HepG2 (cell line): ENCODE data around the gene OSBPL1A. TPM values are rescaled to one million over a fixed set of nuclear protein-coding genes. Genes with fewer than 3 reads are reported as not detected.

ENCODE experiments used
- ATAC-seq: fragments of 200-7000 bp; cut with Tn5 transposase; 3 replicates; pipeline ENCODE4 v1.9.1; 2020; ENCODE audit warnings: mild to moderate bottlenecking, moderate library complexity
- BruUV-seq: library from RNA; stranded (reverse); fragments of 400-500 nt; replicated peaks from 2 replicates; lab custom pipeline; 2021; lab: Mats Ljungman, UMichigan
- CTCF ChIA-PET: fragments of 300-600 bp; formaldehyde crosslinking; extraction: SDS; loops from one replicate; lab custom pipeline; 2021; ENCODE audit warnings: low total read pairs, inconsistent platforms, low intra/inter-chr PET ratio; lab: Yijun Ruan, JAX
- POLR2A ChIA-PET: fragments of 350-600 bp; sonication (Branson Sonifier 250); formaldehyde crosslinking; loops from one replicate; lab custom pipeline; 2020; ENCODE audit warnings: antibody characterized with exemption, inconsistent platforms; lab: Yijun Ruan, JAX
- DNase-seq: peaks from one replicate; pipeline ENCODE4 v3.0.0-alpha.2; 2015; ENCODE audit warnings: low spot score
- FAIRE-seq: peaks from 3 replicates; lab custom pipeline; 2011; peaks lifted over from hg19 to GRCh38; lab: Jason Lieb, UNC
- H2AFZ ChIP-seq: one replicate; pipeline ENCODE4 v1.6.1; 2011; ENCODE audit warnings: low read length, inconsistent platforms
- H3K27ac ChIP-seq: fragments of 300-600 bp; 3 replicates; pipeline ENCODE4 v1.8.0; 2011; ENCODE audit warnings: mixed run types, mild to moderate bottlenecking, mixed read lengths, low read length, inconsistent platforms; ENCODE audit not compliant: insufficient read depth; ENCODE audit errors: extremely low read length
- H3K27me3 ChIP-seq, 2 experiments: fragments of 200-600 bp in 1 of 2; 2 replicates in 1 of 2; 3 replicates in 1 of 2; pipeline versions ENCODE4 v1.6.0 to v1.8.0; 2011; ENCODE audit warnings: low read length in 2 of 2, mild to moderate bottlenecking in 2 of 2, moderate library complexity in 2 of 2, inconsistent platforms in 1 of 2; ENCODE audit not compliant: insufficient read depth in 2 of 2, control insufficient read depth in 1 of 2
- H3K36me3 ChIP-seq, 2 experiments: fragments of 200-600 bp in 1 of 2; replicated peaks in 1 of 2; 2 replicates in 1 of 2; 3 replicates in 1 of 2; pipeline versions ENCODE4 v1.5.1 to v1.8.0; 2011; ENCODE audit warnings: low read length in 2 of 2, inconsistent platforms in 1 of 2; ENCODE audit not compliant: insufficient read depth in 2 of 2, control insufficient read depth in 1 of 2
- H3K4me1 ChIP-seq: 2 replicates; pipeline ENCODE4 v1.5.1; 2012; ENCODE audit warnings: low read length, inconsistent platforms; ENCODE audit not compliant: insufficient read depth
- H3K4me2 ChIP-seq: 2 replicates; pipeline ENCODE4 v1.6.0; 2011; ENCODE audit warnings: low read depth, low read length, inconsistent platforms
- H3K4me3 ChIP-seq, 3 experiments: fragments of 200-600 bp in 1 of 3; sonication (generic), shearing (Covaris generic) in 1 of 3; replicated peaks in 1 of 3; 2 replicates each; pipeline ENCODE4 v1.5.1; 2011 to 2016; ENCODE audit warnings: low read length in 3 of 3, inconsistent platforms in 2 of 3, low read depth in 2 of 3, mild to moderate bottlenecking in 2 of 3, control low read depth in 1 of 3, mixed read lengths in 1 of 3; ENCODE audit not compliant: insufficient read depth in 1 of 3
- H3K79me2 ChIP-seq: one replicate; pipeline ENCODE4 v1.6.1; 2011; ENCODE audit warnings: low read length, inconsistent platforms; ENCODE audit not compliant: insufficient read depth
- H3K9ac ChIP-seq: 2 replicates; pipeline ENCODE4 v1.6.0; 2011; ENCODE audit warnings: mild to moderate bottlenecking, low read depth, low read length, inconsistent platforms; ENCODE audit not compliant: insufficient read depth
- H3K9me3 ChIP-seq: 2 replicates; pipeline ENCODE4 v1.5.1; 2012; ENCODE audit warnings: mild to moderate bottlenecking, low read length
- H4K20me1 ChIP-seq: 2 replicates; pipeline ENCODE4 v1.6.0; 2011; ENCODE audit warnings: inconsistent platforms, mild to moderate bottlenecking, low read length, moderate library complexity; ENCODE audit not compliant: insufficient read depth
- ATF7 ChIP-seq, 2 experiments: fragments of 450-650 bp in 1 of 2; sonication (generic) in 1 of 2; formaldehyde crosslinking in 1 of 2; IDR thresholded peaks; 2 replicates each; pipeline versions ENCODE4 v1.4.0 to v1.6.1; 2016 to 2020; ENCODE audit warnings: antibody characterized with exemption in 1 of 2, mild to moderate bottlenecking in 1 of 2, missing genetic modification reagents in 1 of 2
- BCL6 ChIP-seq: IDR thresholded peaks from 2 replicates; pipeline ENCODE4 v1.6.1; 2016; ENCODE audit warnings: missing genetic modification reagents, missing compliant biosample characterization
- CEBPB ChIP-seq: IDR thresholded peaks from 2 replicates; pipeline ENCODE4 v1.6.1; 2011; ENCODE audit warnings: low read depth, low read length, improper control_type of control experiment, borderline replicate concordance
- FOXK2 ChIP-seq: fragments of 450-650 bp; IDR thresholded peaks from 2 replicates; pipeline ENCODE4 v1.6.1; 2016
- MYC ChIP-seq: sonication (generic); formaldehyde crosslinking; IDR thresholded peaks from 2 replicates; pipeline ENCODE4 v1.9.0; 2021; ENCODE audit warnings: missing genetic modification reagents, borderline replicate concordance
- RELA ChIP-seq: sonication (generic); formaldehyde crosslinking; IDR thresholded peaks from 2 replicates; pipeline ENCODE4 v1.4.0; 2020; ENCODE audit warnings: missing genetic modification reagents
- SP140L ChIP-seq: sonication (generic); formaldehyde crosslinking; IDR thresholded peaks from 2 replicates; pipeline ENCODE4 v1.4.0; 2020; ENCODE audit warnings: missing genetic modification reagents, borderline replicate concordance
- TAF1 ChIP-seq: sonication (generic); formaldehyde crosslinking; IDR thresholded peaks from 2 replicates; pipeline ENCODE4 v1.4.0; 2020; ENCODE audit warnings: missing genetic modification reagents
- THAP11 ChIP-seq: IDR thresholded peaks from 2 replicates; pipeline ENCODE4 v1.6.1; 2016; ENCODE audit warnings: missing biosample characterization, missing genetic modification reagents
- ZNF407 ChIP-seq: sonication (generic); formaldehyde crosslinking; IDR thresholded peaks from one replicate; pipeline ENCODE4 v1.5.1; 2020; ENCODE audit warnings: mild to moderate bottlenecking, missing genetic modification reagents; ENCODE audit errors: not compliant biosample characterization
- ZNF878 ChIP-seq: sonication (generic); formaldehyde crosslinking; IDR thresholded peaks from 2 replicates; pipeline ENCODE4 v1.8.1; 2023; ENCODE audit warnings: mild to moderate bottlenecking, missing genetic modification reagents, moderate library complexity
- WGBS: methylation state at CpG from one replicate; pipeline ENCODE4 v1.1.6; 2017; ENCODE audit warnings: low lambda C conversion rate; 5-methylcytosine and 5-hydroxymethylcytosine counted together
- in situ Hi-C: cut with HindIII; loops from 2 replicates; pipeline ENCODE4 v1.10.0; 2017; ENCODE audit warnings: low pct_unique_long_range_greater_than_20kb; ENCODE audit not compliant: extremely low pct_ligation_motif_present
- intact Hi-C: fragments of 100-400 bp; cut with micrococcal nuclease; formaldehyde crosslinking; loops from one replicate; pipeline ENCODE4 v1.10.0; 2022; ENCODE audit not compliant: unreplicated experiment
- polyA plus RNA-seq, 8 experiments: library from polyadenylated mRNA; depleted of rRNA in 3 of 8; stranded (reverse) in 7 of 8; unstranded in 1 of 8; fragments of >200 nt; fragmentation: Illumina TruSeq in 4 of 8; extraction: Trizol in 4 of 8; gene quantifications; 2 replicates each; pipeline versions ENCODE4 v1.2.1 to v1.2.3, GENCODE V29; 2011 to 2016; ENCODE audit warnings: low read depth in 4 of 8, missing spikeins in 1 of 8, mixed read lengths in 1 of 8; ENCODE audit not compliant: insufficient read depth in 1 of 8
- total RNA-seq, 5 experiments: library from RNA; depleted of rRNA; stranded (reverse); fragments of >200 nt; fragmentation: Illumina TruSeq; extraction: Trizol; gene quantifications; 2 replicates each; pipeline ENCODE4 v1.2.3, GENCODE V29; 2016; ENCODE audit warnings: low read depth in 1 of 5

OSBPL1A gene
- total and polyA plus RNA-seq, 2 of the 13 experiments (the other 11 are each of a cell fraction or from before 2014, with no cell fraction given) = 0.02 TPM; not detected in 1

GRCh38 chr18:24266131-24266530 lies 131.5 kb downstream of the OSBPL1A start:
- POLR2A ChIA-PET = no interaction called here
- intact Hi-C loops = no loop called here
- H3K36me3 ChIP-seq = no peaks in the 10 kb centered on the region
- no peaks in the 10 kb centered on the region for H3K79me2 ChIP-seq
- in situ Hi-C loops = no loop called here
- no TSS peak for BruUV-seq
- peaks cover under 1% of the 10 kb centered on the region; the same call in 1 of the 2 replicates for H3K4me1 ChIP-seq
- no peak overlapping the region for H3K9ac ChIP-seq
- FAIRE-seq (no peak), DNase-seq (no peak), ATAC-seq (no peak)
- H2AFZ ChIP-seq = no peak overlapping the region
- H3K27me3 ChIP-seq = peaks cover 1 to 13% of the 10 kb centered on the region in 2 experiments; a peak in 4 of 5 replicates
- no peaks in the 10 kb centered on the region for H4K20me1 ChIP-seq
- no peak for TF ChIP-seq RELA (CRISPR knock-in tag)
- no peak for TF ChIP-seq MYC (CRISPR knock-in tag)
- TF ChIP-seq THAP11 (CRISPR knock-in tag) = no peak
- TF ChIP-seq BCL6 = no peak
- no peak for TF ChIP-seq FOXK2
- no peak overlapping the region for H3K27ac ChIP-seq
- WGBS = 0% methylated on average over 1 of the region's 1 CpG
- no peaks in the 10 kb centered on the region for H3K9me3 ChIP-seq
- no peak overlapping the region for H3K4me3 ChIP-seq
- CTCF ChIA-PET = no interaction called here
- H3K4me2 ChIP-seq = no peak overlapping the region

- ATAC-seq = no peak
- Histone ChIP-seq H3K27me3 (peaks cover 0 to 8% of the 10 kb centered on the region in 2 experiments; a peak in 2 of 5 replicates), H3K4me1 (no peaks in the 10 kb centered on the region), H3K27ac (no peak overlapping the region), H3K4me2 (no peak overlapping the region), H2AFZ (no peak overlapping the region), H3K9ac (no peak overlapping the region), H3K4me3 (no peak overlapping the region), H3K36me3 (no peaks in the 10 kb centered on the region), H4K20me1 (no peaks in the 10 kb centered on the region), H3K9me3 (no peaks in the 10 kb centered on the region), H3K79me2 (no peaks in the 10 kb centered on the region)
- BruUV-seq = no TSS peak
- intact Hi-C loops (no loop called here), in situ Hi-C loops (no loop called here)
- WGBS = 24% methylated on average over 4 of the region's 4 CpGs
- no peak for FAIRE-seq
- ChIA-PET POLR2A (no interaction called here), CTCF (no interaction called here)
- no peak for DNase-seq
- no peak for TF ChIP-seq ZNF878 (CRISPR knock-in tag)
- no peak for TF ChIP-seq ZNF407 (CRISPR knock-in tag)
- no peak for TF ChIP-seq CEBPB
- TF ChIP-seq SP140L (CRISPR knock-in tag) = no peak
- TF ChIP-seq ATF7 (IDR thresholded peaks at IDR 0.05) = peak; percentile 56
- no peak for TF ChIP-seq ATF7 (CRISPR knock-in tag; IDR thresholded peaks at IDR 0.05)
- TF ChIP-seq TAF1 (CRISPR knock-in tag) = no peak
Observed at GRCh38 chr18:24265502-24266064, 132.0 kb downstream of the OSBPL1A start.
